MM.1S (cell line): ENCODE data around the gene LRRC58.

Source experiments
- CTCF ChIP-seq: fragments of 300-600 bp; sonication (generic); IDR thresholded peaks from 2 replicates; pipeline ENCODE4 v1.5.1; 2016; ENCODE audit warnings: antibody characterized with exemption, low read length, mixed read lengths
- EZH2 ChIP-seq: fragments of 300-600 bp; sonication (generic); optimal IDR thresholded peaks from 2 replicates; pipeline ENCODE3; 2017; ENCODE audit warnings: low read depth, mild to moderate bottlenecking, antibody characterized with exemption, low read length, mixed read lengths
- EZH2phosphoT487 ChIP-seq: fragments of 300-600 bp; sonication (generic); IDR thresholded peaks from 2 replicates; pipeline ENCODE4 v1.6.1; 2018; ENCODE audit warnings: antibody characterized with exemption, low read length

GRCh38 chr3:120393243-120393642, 44.1 kb upstream of the LRRC58 start:
- no peak for TF ChIP-seq CTCF
- no peak for TF ChIP-seq EZH2phosphoT487
- no peak for TF ChIP-seq EZH2
